Stomach (tissue), 9 donors: ENCODE measurements around the gene IGLL1. TPM values are rescaled to one million over a fixed set of nuclear protein-coding genes. Genes with fewer than 3 reads are reported as not detected.

ENCODE experiments used
- DNase-seq, 2 donors: peaks; one replicate each; pipeline versions ENCODE4 v3.0.0 to v3.0.0-alpha.2; 2013 to 2019
- H3K27ac ChIP-seq, 5 donors: fragments of 200-600 bp in 4 of 5; sonication (generic) in 4 of 5; one replicate each; pipeline ENCODE4 v1.5.1; 2013 to 2019; ENCODE audit warnings: mild to moderate bottlenecking in 1 of 5, moderate library complexity in 1 of 5
- H3K27me3 ChIP-seq, 3 donors: fragments of 200-600 bp; sonication (generic); one replicate each; pipeline ENCODE4 v1.5.1; 2017 to 2019; ENCODE audit warnings: mixed run types in 1 of 3
- H3K36me3 ChIP-seq, 4 donors: fragments of 200-600 bp; sonication (generic); 1 replicate in 3 of 4; 2 replicates in 1 of 4; pipeline ENCODE4 v1.5.1; 2016 to 2019
- H3K4me1 ChIP-seq, 4 donors: fragments of 200-600 bp; sonication (generic); one replicate each; pipeline ENCODE4 v1.5.1; 2016 to 2019
- H3K4me3 ChIP-seq, 4 donors: fragments of 200-600 bp; sonication (generic) in 3 of 4; one replicate each; pipeline ENCODE4 v1.5.1; 2016 to 2019; ENCODE audit warnings: mild to moderate bottlenecking in 1 of 4
- H3K9me3 ChIP-seq, 4 donors: fragments of 200-600 bp; sonication (generic); one replicate each; pipeline ENCODE4 v1.5.1; 2016 to 2019
- CTCF ChIP-seq, 7 experiments: fragments of 450-650 bp in 4 of 7; fragments of 200-600 bp in 3 of 7; sonication (generic) in 3 of 7; IDR thresholded peaks; one replicate each; pipeline ENCODE4 v1.5.1; 2016 to 2019; ENCODE audit warnings: antibody characterized with exemption in 7 of 7, control low read depth in 2 of 7, mild to moderate bottlenecking in 1 of 7
- EP300 ChIP-seq: sonication (generic); formaldehyde crosslinking; IDR thresholded peaks from one replicate; pipeline ENCODE4 v1.6.1; 2017; ENCODE audit warnings: antibody characterized with exemption
- POLR2A ChIP-seq, 4 donors: fragments of 450-650 bp; IDR thresholded peaks; one replicate each; pipeline ENCODE4 v1.6.1; 2016; ENCODE audit warnings: antibody characterized with exemption in 4 of 4, control low read depth in 2 of 4, mild to moderate bottlenecking in 1 of 4, moderate library complexity in 1 of 4
- POLR2AphosphoS5 ChIP-seq, 3 donors: sonication (generic); formaldehyde crosslinking; IDR thresholded peaks; one replicate each; pipeline ENCODE4 v1.6.1; 2016; ENCODE audit warnings: antibody characterized with exemption in 3 of 3
- WGBS, 5 donors: extraction: QIAGEN DNeasy Blood & Tissue Kit in 3 of 5; methylation state at CpG; one replicate each; pipeline versions ENCODE4 v1.1.5 to v1.1.7; 2013 to 2018; 5-methylcytosine and 5-hydroxymethylcytosine counted together
- intact Hi-C: fragments of 100-400 bp; cut with DNase I; formaldehyde crosslinking; loops from one replicate; pipeline ENCODE4 v1.15.1; 2023; ENCODE audit warnings: low total_unique reads
- polyA plus RNA-seq, 3 donors: library from polyadenylated mRNA; stranded (reverse); fragments of 200-250 nt; gene quantifications; one replicate each; pipeline ENCODE4 v1.2.3, GENCODE V29; 2013
- small RNA-seq, 4 donors: library from RNA; depleted of rRNA; stranded (forward); fragments of <200 nt; gene quantifications; one replicate each; pipeline ENCODE3, GENCODE V24; 2016
- total RNA-seq, 5 donors: library from RNA; depleted of rRNA; stranded (reverse); fragments of >200 nt; gene quantifications; one replicate each; pipeline versions ENCODE4 v1.1.0 to v1.2.3, GENCODE V29; 2014 to 2016
- donor health status: healthy with polysubstance abuse.
- donor health status: Bipolar disorder and iron deficiency.
- donor health status: healthy.

Gene IGLL1
- total and polyA plus RNA-seq, 8 donors: 0.55 TPM; not detected in 7

GRCh38 chr22:23523713-23524112, 56.4 kb downstream of the IGLL1 start:
- H3K27ac ChIP-seq: peak overlapping the region in 4 of 5 donors; percentile 88 to 94 (median 90)
- intact Hi-C loops: no loop called here
- no peak overlapping the region for H3K4me3 ChIP-seq
- peaks cover 0 to 10% (median 0%) of the 10 kb centered on the region in 3 donors for H3K27me3 ChIP-seq
- no peaks in the 10 kb centered on the region for H3K36me3 ChIP-seq
- peaks cover 23 to 37% (median 30%) of the 10 kb centered on the region in 4 donors for H3K4me1 ChIP-seq
- TF ChIP-seq CTCF (IDR thresholded peaks at IDR 0.05) (no peak), POLR2A (IDR thresholded peaks at IDR 0.05) (no peak), EP300 (no peak), POLR2AphosphoS5 (IDR thresholded peaks at IDR 0.05) (no peak)
- no peak for DNase-seq
- no peaks in the 10 kb centered on the region for H3K9me3 ChIP-seq
- 87 to 96% (median 94%) methylated on average over 7 to 8 of the region's 8 CpGs for WGBS, 5 donors

Small RNAs within 50 kb of the gene (small RNA-seq; reads per million reads assigned to genes)
- gene AP000346.3: 0 reads per million in 4 donors

Other genes starting within 250 kb of the IGLL1 start
- gene DRICH1, start 52.0 kb upstream of the IGLL1 start, total RNA-seq: 10 to 100 TPM in 1 of 5 donors, under 1 TPM in 1, not detected in 3; 0.92 to 49.0 TPM
- under 1 TPM in 2 of 3 donors, not detected in 1; 0.28 to 0.93 TPM for gene DRICH1, start 52.0 kb upstream of the IGLL1 start, polyA plus RNA-seq
- 1 to 10 TPM in 2 of 5 donors, not detected in 3; 2.9 to 5.9 TPM for gene RGL4, start 110.7 kb upstream of the IGLL1 start, total RNA-seq
- 1 to 10 TPM in 1 of 3 donors, under 1 TPM in 1, not detected in 1; 0.65 to 2.9 TPM for gene RGL4, start 110.7 kb upstream of the IGLL1 start, polyA plus RNA-seq
- 1 to 10 TPM in 4 of 5 donors, under 1 TPM in 1; 0.87 to 9.4 (median 4.5) TPM for gene ZNF70, start 170.8 kb upstream of the IGLL1 start, total RNA-seq
- gene ZNF70, start 170.8 kb upstream of the IGLL1 start, polyA plus RNA-seq: under 1 TPM; 0.58 to 0.68 (median 0.61) TPM
- not detected for gene VPREB3, start 174.1 kb upstream of the IGLL1 start, total RNA-seq
- gene VPREB3, start 174.1 kb upstream of the IGLL1 start, polyA plus RNA-seq: 1 to 10 TPM; 1.1 to 8.7 (median 7.8) TPM
- not detected for gene C22orf15, start 182.7 kb upstream of the IGLL1 start, total RNA-seq
- under 1 TPM in 1 of 3 donors, not detected in 2; 0.05 TPM for gene C22orf15, start 182.7 kb upstream of the IGLL1 start, polyA plus RNA-seq
- 100 to 1,000 TPM in 1 of 5 donors, 10 to 100 TPM in 2, 1 to 10 TPM in 2; 5.8 to 589 (median 43.2) TPM for gene CHCHD10, start 187.7 kb upstream of the IGLL1 start, total RNA-seq
- gene CHCHD10, start 187.7 kb upstream of the IGLL1 start, polyA plus RNA-seq: 100 to 1,000 TPM; 159 to 204 (median 168) TPM
- gene MMP11, start 192.6 kb upstream of the IGLL1 start, total RNA-seq: 10 to 100 TPM in 1 of 5 donors, 1 to 10 TPM in 2, not detected in 2; 2.3 to 54.2 (median 5.3) TPM
- gene MMP11, start 192.6 kb upstream of the IGLL1 start, polyA plus RNA-seq: 1 to 10 TPM in 2 of 3 donors, under 1 TPM in 1; 0.50 to 2.0 (median 2.0) TPM
- gene SMARCB1, start 206.7 kb upstream of the IGLL1 start, total RNA-seq: 10 to 100 TPM; 13.4 to 74.6 (median 48.2) TPM
- gene SMARCB1, start 206.7 kb upstream of the IGLL1 start, polyA plus RNA-seq: 10 to 100 TPM; 34.0 to 44.4 (median 37.2) TPM